IMR-90 (cell line): ENCODE results near the gene STEAP4. TPM values are rescaled to one million over a fixed set of nuclear protein-coding genes. Genes with fewer than 3 reads are reported as not detected.

Experiments used
- ATAC-seq: fragments of 200-7000 bp; cut with Tn5 transposase; 2 replicates; pipeline ENCODE4 v1.9.1; 2020; ENCODE audit warnings: low read depth, mild to moderate bottlenecking, moderate library complexity
- BruUV-seq: library from RNA; stranded (reverse); fragments of 400-500 nt; replicated peaks from 2 replicates; lab custom pipeline; 2021; lab: Mats Ljungman, UMichigan
- CTCF ChIA-PET: fragments of 300-600 bp; formaldehyde crosslinking; extraction: SDS; loops from one replicate; lab custom pipeline; 2021; ENCODE audit warnings: antibody characterized with exemption; lab: Yijun Ruan, JAX
- POLR2A ChIA-PET: fragments of 300-600 bp; sonication (Branson Sonifier 250); formaldehyde crosslinking; loops from one replicate; lab custom pipeline; 2022; ENCODE audit warnings: antibody characterized with exemption; ENCODE audit not compliant: unreplicated experiment; lab: Charles Lee
- DNase-seq: peaks from one replicate; pipeline ENCODE4 v3.0.0; 2013
- H2AFZ ChIP-seq: replicated peaks from 2 replicates; pipeline ENCODE3; 2013; ENCODE audit warnings: low read length, mild to moderate bottlenecking; ENCODE audit not compliant: poor library complexity
- H2AK5ac ChIP-seq: 2 replicates; pipeline ENCODE4 v1.6.1; 2013; ENCODE audit warnings: low read depth, low read length, inconsistent platforms
- H2AK9ac ChIP-seq: replicated peaks from 2 replicates; pipeline ENCODE3; 2013; ENCODE audit warnings: mild to moderate bottlenecking, low read depth, low read length, moderate library complexity; ENCODE audit not compliant: poor library complexity
- H2BK120ac ChIP-seq: 2 replicates; pipeline ENCODE4 v1.6.1; 2013; ENCODE audit warnings: low read depth, low read length, inconsistent platforms
- H2BK15ac ChIP-seq: 3 replicates; pipeline ENCODE4 v1.6.1; 2013; ENCODE audit warnings: low read depth, low read length, inconsistent platforms
- H2BK20ac ChIP-seq: 2 replicates; pipeline ENCODE4 v1.6.1; 2013; ENCODE audit warnings: low read depth, mild to moderate bottlenecking, inconsistent platforms, low read length, moderate library complexity
- H2BK5ac ChIP-seq: 2 replicates; pipeline ENCODE4 v1.6.1; 2013; ENCODE audit warnings: mild to moderate bottlenecking, low read depth, low read length, inconsistent platforms; ENCODE audit not compliant: poor library complexity, severe bottlenecking
- H3K14ac ChIP-seq: replicated peaks from 2 replicates; pipeline ENCODE4 v1.6.1; 2013; ENCODE audit warnings: low read depth, low read length, inconsistent platforms
- H3K18ac ChIP-seq: 2 replicates; pipeline ENCODE4 v1.6.1; 2013; ENCODE audit warnings: low read depth, low read length, control low read depth
- H3K23ac ChIP-seq: 2 replicates; pipeline ENCODE4 v1.6.1; 2013; ENCODE audit warnings: low read depth, low read length, inconsistent platforms
- H3K27ac ChIP-seq: 2 replicates; pipeline ENCODE4 v1.5.1; 2013; ENCODE audit warnings: mild to moderate bottlenecking, control low read depth, low read length; ENCODE audit not compliant: insufficient read depth
- H3K27me3 ChIP-seq: 2 replicates; pipeline ENCODE4 v1.6.1; 2013; ENCODE audit warnings: low read length; ENCODE audit not compliant: control insufficient read depth, insufficient read depth
- H3K36me3 ChIP-seq: 2 replicates; pipeline ENCODE4 v1.6.1; 2013; ENCODE audit warnings: low read length, mixed read lengths; ENCODE audit not compliant: control insufficient read depth, insufficient read depth
- H3K4ac ChIP-seq: 2 replicates; pipeline ENCODE4 v1.6.1; 2013; ENCODE audit warnings: low read depth, low read length, inconsistent platforms
- H3K4me1 ChIP-seq: 2 replicates; pipeline ENCODE4 v1.6.1; 2013; ENCODE audit warnings: low read length, mixed read lengths; ENCODE audit not compliant: control insufficient read depth, insufficient read depth
- H3K4me2 ChIP-seq: 2 replicates; pipeline ENCODE4 v1.6.1; 2013; ENCODE audit warnings: low read depth, mild to moderate bottlenecking, control low read depth, low read length, moderate library complexity
- H3K4me3 ChIP-seq: 2 replicates; pipeline ENCODE4 v1.5.1; 2013; ENCODE audit warnings: low read depth, mild to moderate bottlenecking, control low read depth, low read length, moderate library complexity; ENCODE audit not compliant: insufficient read depth
- H3K56ac ChIP-seq: 2 replicates; pipeline ENCODE4 v1.6.1; 2013; ENCODE audit warnings: low read length, inconsistent platforms; ENCODE audit not compliant: insufficient read depth; ENCODE audit errors: extremely low read depth
- H3K79me1 ChIP-seq, 2 experiments: 2 replicates each; pipeline ENCODE4 v1.6.1; 2013; ENCODE audit warnings: low read length in 2 of 2, inconsistent platforms in 1 of 2, low read depth in 1 of 2
- H3K9ac ChIP-seq: 2 replicates; pipeline ENCODE4 v1.6.1; 2013; ENCODE audit warnings: low read depth, low read length, control low read depth
- H3K9me1 ChIP-seq: 2 replicates; pipeline ENCODE4 v1.6.1; 2013; ENCODE audit warnings: low read length, inconsistent platforms; ENCODE audit not compliant: insufficient read depth
- H3K9me3 ChIP-seq: 2 replicates; pipeline ENCODE4 v1.6.1; 2013; ENCODE audit warnings: low read length; ENCODE audit not compliant: control insufficient read depth, insufficient read depth
- H4K20me1 ChIP-seq: 2 replicates; pipeline ENCODE4 v1.6.1; 2013; ENCODE audit warnings: low read length, inconsistent platforms; ENCODE audit not compliant: insufficient read depth
- H4K5ac ChIP-seq: 2 replicates; pipeline ENCODE4 v1.6.1; 2013; ENCODE audit warnings: mild to moderate bottlenecking, low read depth, low read length, control low read depth
- H4K8ac ChIP-seq, 2 experiments: 2 replicates each; pipeline ENCODE4 v1.6.1; 2013; ENCODE audit warnings: low read depth in 2 of 2, low read length in 2 of 2, control low read depth in 1 of 2, inconsistent platforms in 1 of 2
- H4K91ac ChIP-seq: 2 replicates; pipeline ENCODE4 v1.6.1; 2013; ENCODE audit warnings: low read depth, low read length, inconsistent platforms; ENCODE audit not compliant: insufficient read depth
- MAZ ChIP-seq: IDR thresholded peaks from 2 replicates; pipeline ENCODE4 v1.6.1; 2012; ENCODE audit warnings: low read depth, mild to moderate bottlenecking, low read length, improper control_type of control experiment, moderate library complexity, borderline replicate concordance
- WGBS, 2 experiments: methylation state at CpG; one replicate each; pipeline versions ENCODE4 v1.1.5 to v1.1.7; 2013; ENCODE audit warnings: missing lambda C conversion rate in 2 of 2; ENCODE audit not compliant: insufficient read length in 1 of 2; ENCODE audit errors: extremely low coverage in 2 of 2; 5-methylcytosine and 5-hydroxymethylcytosine counted together
- dilution Hi-C: fragments of 300-500 bp; cut with HindIII; formaldehyde crosslinking; loops from one replicate; pipeline ENCODE4 v1.14.3; 2018; ENCODE audit warnings: low sequenced_read_pairs; ENCODE audit not compliant: unreplicated experiment
- in situ Hi-C: fragments of 300-500 bp; cut with MboI; formaldehyde crosslinking; loops from 3 replicates; pipeline ENCODE4 v1.14.3; 2019; ENCODE audit warnings: low sequenced_read_pairs, inconsistent platforms, mixed read lengths
- intact Hi-C: fragments of 100-400 bp; cut with micrococcal nuclease; formaldehyde crosslinking; loops from 2 replicates; pipeline ENCODE4 v1.10.0; 2022
- polyA plus RNA-seq, 3 experiments: library from polyadenylated mRNA; depleted of rRNA; stranded (reverse); fragments of >200 nt; gene quantifications; 2 replicates each; pipeline ENCODE4 v1.2.3, GENCODE V29; 2012; ENCODE audit warnings: low replicate concordance in 1 of 3
- total RNA-seq: library from RNA; depleted of rRNA; stranded (reverse); fragments of >200 nt; gene quantifications from 2 replicates; pipeline ENCODE4 v1.2.3, GENCODE V29; 2012

STEAP4 gene
- total and polyA plus RNA-seq, 2 of the 4 experiments (the other 2 are of a cell fraction): not detected

DNA sequence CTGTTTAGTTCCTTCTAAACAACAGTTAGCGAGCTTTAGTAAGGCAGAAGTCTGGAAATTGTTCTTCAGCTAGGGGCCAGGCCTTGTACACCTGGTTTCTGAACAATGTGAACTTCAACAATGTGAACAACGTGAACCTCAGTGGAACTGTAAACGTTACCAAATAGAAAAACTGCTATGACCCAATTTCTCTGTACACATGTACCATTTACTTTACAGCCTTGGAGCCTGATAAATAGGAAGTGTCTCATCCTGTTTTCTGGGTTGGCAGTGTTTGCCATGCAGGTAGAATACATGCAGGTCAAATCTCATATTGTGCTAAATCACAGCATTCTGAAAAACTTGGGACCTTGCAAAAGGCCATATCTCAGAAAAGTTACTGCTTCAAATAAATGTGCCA, 1.6 kb downstream of the STEAP4 start:
- Histone ChIP-seq H2BK15ac (no peak overlapping the region), H3K23ac (no peak overlapping the region), H3K9ac (no peak overlapping the region), H4K8ac (no peak overlapping the region), H3K56ac (no peak overlapping the region), H4K91ac (no peak overlapping the region), H3K14ac (no peak overlapping the region), H3K9me3 (no peaks in the 10 kb centered on the region), H3K79me1 (no peaks in the 10 kb centered on the region), H4K5ac (no peak overlapping the region), H3K4me1 (no peaks in the 10 kb centered on the region), H2AFZ (no peak overlapping the region), H2BK5ac (no peak overlapping the region), H4K20me1 (no peaks in the 10 kb centered on the region), H2AK5ac (no peak overlapping the region), H3K27ac (no peak overlapping the region), H2BK120ac (no peak overlapping the region), H3K9me1 (no peaks in the 10 kb centered on the region), H2BK20ac (no peak overlapping the region), H3K4me3 (no peak overlapping the region), H2AK9ac (no peak overlapping the region), H3K4ac (no peak overlapping the region), H3K36me3 (no peaks in the 10 kb centered on the region), H3K4me2 (no peak overlapping the region), H3K18ac (no peak overlapping the region), H3K27me3 (no peaks in the 10 kb centered on the region; the same call in 1 of the 2 replicates)
- BruUV-seq: no TSS peak
- ATAC-seq: no peak
- intact Hi-C loops: no loop called here
- DNase-seq: no peak
- no peak for TF ChIP-seq MAZ
- POLR2A ChIA-PET: no interaction called here
- in situ Hi-C loops: no loop called here
- dilution Hi-C loops: no loop called here
- no CpG with 5 or more reads among the region's 3 CpGs for WGBS, 2 experiments
- CTCF ChIA-PET: no interaction called here
